Right forelimb (tissue), 1 donor: ENCODE measurements around the gene ACTN4.

ENCODE experiments used
- DNase-seq: peaks from one replicate; pipeline ENCODE4 v3.0.0-alpha.2; 2018

The ACTN4 gene

GRCh38 chr19:38727868-38728660 is 80.6 kb downstream of the ACTN4 start:
- DNase-seq = no peak

GRCh38 chr19:38728752-38729541 is 81.5 kb downstream of the ACTN4 start:
- no peak for DNase-seq

- peak; percentile 82 for DNase-seq
These were observed 82.4 kb downstream of the ACTN4 start for GRCh38 chr19:38729653-38730469.

- DNase-seq = no peak
These were observed 83.0 kb downstream of the ACTN4 start for GRCh38 chr19:38730470-38730730.

GRCh38 chr19:38730731-38731589 is 83.5 kb downstream of the ACTN4 start:
- DNase-seq = peak; percentile 37

- peak; percentile 38 for DNase-seq
These were observed 84.3 kb downstream of the ACTN4 start for GRCh38 chr19:38731654-38732301.

- DNase-seq = no peak
These were observed 85.7 kb downstream of the ACTN4 start for GRCh38 chr19:38733241-38733492.

GRCh38 chr19:38733493-38734175 is 86.2 kb downstream of the ACTN4 start:
- DNase-seq = peak; percentile 38

GRCh38 chr19:38734176-38734425 is 86.7 kb downstream of the ACTN4 start:
- DNase-seq = no peak

GRCh38 chr19:38734426-38735256 is 87.2 kb downstream of the ACTN4 start:
- peak; percentile 49 for DNase-seq

- peak; percentile 43 for DNase-seq
These were observed 87.8 kb downstream of the ACTN4 start for GRCh38 chr19:38735257-38735686.

GRCh38 chr19:38736036-38736412 is 88.6 kb downstream of the ACTN4 start:
- peak; percentile 50 for DNase-seq

GRCh38 chr19:38736413-38737280 is 89.2 kb downstream of the ACTN4 start:
- DNase-seq = peak; percentile 55

GRCh38 chr19:38737281-38737865 is 89.9 kb downstream of the ACTN4 start:
- DNase-seq = peak; percentile 40

- DNase-seq = no peak
These were observed 90.7 kb downstream of the ACTN4 start for GRCh38 chr19:38737921-38738737.

- DNase-seq = no peak
These were observed 92.2 kb downstream of the ACTN4 start for GRCh38 chr19:38739440-38740256.

GRCh38 chr19:38740257-38740592 is 92.8 kb downstream of the ACTN4 start:
- DNase-seq = no peak

- DNase-seq = no peak
These were observed 93.5 kb downstream of the ACTN4 start for GRCh38 chr19:38740932-38741331.
